MV-4-11 (cell line): ENCODE data around the gene OR2V2.

ENCODE experiments used
- DNase-seq: peaks from one replicate; lab custom pipeline; 2025; lab: John Stamatoyannopoulos, UW

OR2V2 gene

DNA sequence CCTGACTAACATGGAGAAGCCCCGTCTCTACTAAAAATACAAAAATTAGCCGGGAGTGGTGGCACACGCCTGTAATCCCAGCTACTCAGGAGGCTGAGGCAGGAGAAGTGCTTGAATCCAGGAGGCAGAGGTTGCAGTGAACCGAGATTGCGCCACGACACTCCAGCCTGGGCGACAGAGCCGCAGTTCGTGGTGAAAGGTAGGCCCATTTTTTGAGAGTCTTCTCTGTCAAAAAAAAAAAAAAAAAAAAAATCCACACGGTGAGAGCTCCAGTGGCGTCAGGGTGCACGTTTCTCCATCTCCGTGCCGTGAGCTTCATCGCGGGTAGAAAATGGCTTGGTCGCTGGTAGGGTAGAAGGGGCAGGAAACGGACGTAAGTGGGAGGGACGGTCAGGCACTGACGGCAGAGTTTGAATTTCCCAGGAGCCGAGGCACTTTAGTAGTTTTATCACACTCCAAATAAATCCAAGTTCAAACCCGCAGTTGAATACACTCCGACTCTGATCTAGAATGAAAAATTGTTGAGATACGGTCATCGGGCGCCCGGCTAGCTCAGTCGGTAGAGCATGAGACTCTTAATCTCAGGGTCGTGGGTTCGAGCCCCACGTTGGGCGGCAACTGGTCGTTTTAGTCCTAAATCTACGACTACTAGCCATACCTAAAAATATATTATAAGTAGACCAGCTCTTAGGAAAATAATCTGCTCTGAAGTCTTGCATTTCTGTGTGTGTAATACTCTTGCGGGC is 60.0 kb downstream of the OR2V2 start:
- DNase-seq: no peak

- DNase-seq: no peak
Observed at GRCh38 chr5:181207960-181208253, 60.5 kb downstream of the OR2V2 start.
